ENCODE measurements around the gene MAGI1. TPM values are rescaled to one million over a fixed set of nuclear protein-coding genes. Genes with fewer than 3 reads are reported as not detected.

Gene MAGI1
- total RNA-seq, 1 experiment from 2014 or later = 38.6 TPM

GRCh38 chr3:65625305-65625704, 413.4 kb downstream of the MAGI1 start:
- no peak overlapping the region for H3K4me2 ChIP-seq (ENCODE audit: low read length)

More at GRCh38 chr3:65625305-65625704, 413.4 kb downstream of the MAGI1 start:
- H3K4me1 ChIP-seq (ENCODE audit: control insufficient read depth in 1 of 2, insufficient read depth in 2 of 2, low read length in 2 of 2) = no peaks in the 10 kb centered on the region
- CTCF ChIA-PET = no interaction called here
- H3K9ac ChIP-seq (ENCODE audit: low read length) = no peak overlapping the region
- intact Hi-C loops (cut with micrococcal nuclease) = no loop called here
- H4K20me1 ChIP-seq (ENCODE audit: insufficient read depth) = no peaks in the 10 kb centered on the region
- RAD21 ChIA-PET (ENCODE audit: low non-redundant PET in 1 of 2, low total read pairs in 2 of 2, uncharacterized antibody in 2 of 2, unreplicated experiment in 2 of 2) = no interaction called here
- no TSS peak for BruUV-seq (replicated peaks)
- POLR2A ChIA-PET = no interaction called here
- ATAC-seq (no peak), DNase-seq (ENCODE audit: low read depth, low spot score) (no peak)
- H3K4me3 ChIP-seq (replicated peaks in 1 of 2; ENCODE audit: low read depth in 1 of 2, low read length in 2 of 2) = no peak overlapping the region
- H3K27ac ChIP-seq (ENCODE audit: low read depth, low read length) = no peak overlapping the region
- no peaks in the 10 kb centered on the region for H3K27me3 ChIP-seq (ENCODE audit: insufficient read depth, low read length)
- H3K9me3 ChIP-seq (ENCODE audit: control insufficient read depth in 1 of 2, insufficient read depth in 1 of 2, low read depth in 1 of 2, low read length in 2 of 2) = no peaks in the 10 kb centered on the region
- TF ChIP-seq SRF (IDR thresholded peaks at IDR 0.05; ENCODE audit: low read depth) (no peak), ELF1 (IDR thresholded peaks at IDR 0.05; ENCODE audit: borderline replicate concordance, low read depth) (no peak), CEBPB (IDR thresholded peaks at IDR 0.05; ENCODE audit: low read depth) (no peak), POLR2AphosphoS5 (IDR thresholded peaks at IDR 0.05; ENCODE audit: low read depth, low read length) (no peak), ZFX (IDR thresholded peaks at IDR 0.05) (no peak), EGR1 (IDR thresholded peaks at IDR 0.05; ENCODE audit: low read depth) (no peak), RAD21 (IDR thresholded peaks at IDR 0.05; ENCODE audit: low read depth) (no peak), EZH2 (IDR thresholded peaks at IDR 0.05) (no peak), TCF7L2 (IDR thresholded peaks at IDR 0.05; ENCODE audit: borderline replicate concordance, extremely low read depth, insufficient read depth, insufficient read length) (no peak), FOSL1 (IDR thresholded peaks at IDR 0.05; ENCODE audit: low read depth) (no peak), POLR2A (IDR thresholded peaks at IDR 0.05; ENCODE audit: borderline replicate concordance, extremely low read depth, insufficient read depth, insufficient read length) (no peak), SIN3A (IDR thresholded peaks at IDR 0.05; ENCODE audit: low read depth) (no peak), ZBTB33 (IDR thresholded peaks at IDR 0.05; ENCODE audit: extremely low read depth, insufficient replicate concordance, low read length) (no peak)
- TF ChIP-seq, protein P1, sequence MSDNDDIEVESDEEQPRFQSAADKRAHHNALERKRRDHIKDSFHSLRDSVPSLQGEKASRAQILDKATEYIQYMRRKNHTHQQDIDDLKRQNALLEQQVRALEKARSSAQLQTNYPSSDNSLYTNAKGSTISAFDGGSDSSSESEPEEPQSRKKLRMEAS (IDR thresholded peaks at IDR 0.05) = no peak
- TF ChIP-seq, protein P2, sequence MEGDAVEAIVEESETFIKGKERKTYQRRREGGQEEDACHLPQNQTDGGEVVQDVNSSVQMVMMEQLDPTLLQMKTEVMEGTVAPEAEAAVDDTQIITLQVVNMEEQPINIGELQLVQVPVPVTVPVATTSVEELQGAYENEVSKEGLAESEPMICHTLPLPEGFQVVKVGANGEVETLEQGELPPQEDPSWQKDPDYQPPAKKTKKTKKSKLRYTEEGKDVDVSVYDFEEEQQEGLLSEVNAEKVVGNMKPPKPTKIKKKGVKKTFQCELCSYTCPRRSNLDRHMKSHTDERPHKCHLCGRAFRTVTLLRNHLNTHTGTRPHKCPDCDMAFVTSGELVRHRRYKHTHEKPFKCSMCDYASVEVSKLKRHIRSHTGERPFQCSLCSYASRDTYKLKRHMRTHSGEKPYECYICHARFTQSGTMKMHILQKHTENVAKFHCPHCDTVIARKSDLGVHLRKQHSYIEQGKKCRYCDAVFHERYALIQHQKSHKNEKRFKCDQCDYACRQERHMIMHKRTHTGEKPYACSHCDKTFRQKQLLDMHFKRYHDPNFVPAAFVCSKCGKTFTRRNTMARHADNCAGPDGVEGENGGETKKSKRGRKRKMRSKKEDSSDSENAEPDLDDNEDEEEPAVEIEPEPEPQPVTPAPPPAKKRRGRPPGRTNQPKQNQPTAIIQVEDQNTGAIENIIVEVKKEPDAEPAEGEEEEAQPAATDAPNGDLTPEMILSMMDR (IDR thresholded peaks at IDR 0.05 in 2 of 3, conservative IDR thresholded peaks at IDR 0.05 in 1 of 3; ENCODE audit: borderline replicate concordance in 1 of 3, insufficient read depth in 1 of 3, low read depth in 2 of 3, low read length in 2 of 3) = no peak
- TF ChIP-seq, protein P3, sequence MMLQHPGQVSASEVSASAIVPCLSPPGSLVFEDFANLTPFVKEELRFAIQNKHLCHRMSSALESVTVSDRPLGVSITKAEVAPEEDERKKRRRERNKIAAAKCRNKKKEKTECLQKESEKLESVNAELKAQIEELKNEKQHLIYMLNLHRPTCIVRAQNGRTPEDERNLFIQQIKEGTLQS (IDR thresholded peaks at IDR 0.05) = no peak
- no peaks in the 10 kb centered on the region for H3K36me3 ChIP-seq (ENCODE audit: control insufficient read depth in 1 of 2, insufficient read depth in 2 of 2, low read length in 2 of 2)
- H2AFZ ChIP-seq (ENCODE audit: low read depth, low read length, poor library complexity, severe bottlenecking) = no peak overlapping the region
- H3K9me2 ChIP-seq (ENCODE audit: insufficient read depth) = no peaks in the 10 kb centered on the region
- no peaks in the 10 kb centered on the region for H3K79me2 ChIP-seq (ENCODE audit: insufficient read depth, low read length)
